Panc1 (cell line): ENCODE measurements around the gene GFAP. TPM values are rescaled to one million over a fixed set of nuclear protein-coding genes. Genes with fewer than 3 reads are reported as not detected.

ENCODE experiments used
- ATAC-seq: fragments of 200-7000 bp; cut with Tn5 transposase; 2 replicates; pipeline ENCODE4 v1.9.1; 2020; ENCODE audit warnings: mild to moderate bottlenecking, moderate library complexity
- BruUV-seq: library from RNA; stranded (reverse); fragments of 400-500 nt; replicated peaks from 2 replicates; lab custom pipeline; 2021; lab: Mats Ljungman, UMichigan
- CTCF ChIA-PET: fragments of 300-600 bp; sonication (Branson Sonifier 250); formaldehyde crosslinking; loops from one replicate; lab custom pipeline; 2022; ENCODE audit warnings: antibody characterized with exemption; lab: Charles Lee
- POLR2A ChIA-PET: fragments of 300-600 bp; sonication (Branson Sonifier 250); formaldehyde crosslinking; loops from one replicate; lab custom pipeline; 2022; ENCODE audit warnings: antibody characterized with exemption; lab: Charles Lee
- DNase-seq: peaks from one replicate; pipeline ENCODE4 v3.0.0-alpha.2; 2010; ENCODE audit warnings: low read depth, low spot score
- H3K27ac ChIP-seq: 2 replicates; pipeline ENCODE4 v1.5.1; 2011; ENCODE audit warnings: mild to moderate bottlenecking, low read length, inconsistent platforms
- H3K27me3 ChIP-seq: fragments of 200-500 bp; sonication (Bioruptor generic); 2 replicates; pipeline ENCODE4 v1.6.0; 2014; ENCODE audit warnings: low read length, inconsistent platforms; ENCODE audit not compliant: control insufficient read depth, insufficient read depth
- H3K36me3 ChIP-seq: fragments of 200-500 bp; sonication (Bioruptor generic); 2 replicates; pipeline ENCODE4 v1.5.1; 2014; ENCODE audit warnings: inconsistent platforms, mild to moderate bottlenecking, low read length, moderate library complexity; ENCODE audit not compliant: control insufficient read depth, insufficient read depth
- H3K4me1 ChIP-seq: 2 replicates; pipeline ENCODE4 v1.5.1; 2011; ENCODE audit warnings: inconsistent platforms, mild to moderate bottlenecking, low read length, moderate library complexity; ENCODE audit not compliant: control insufficient read depth, insufficient read depth
- H3K4me3 ChIP-seq, 2 experiments: 2 replicates each; pipeline ENCODE4 v1.5.1; 2011 to 2012; ENCODE audit warnings: low read depth in 2 of 2, low read length in 2 of 2, mild to moderate bottlenecking in 2 of 2, inconsistent platforms in 1 of 2, moderate library complexity in 1 of 2
- H3K9me3 ChIP-seq: fragments of 200-500 bp; sonication (Bioruptor generic); 2 replicates; pipeline ENCODE4 v1.5.1; 2014; ENCODE audit warnings: low read depth, mild to moderate bottlenecking, inconsistent platforms, low read length, moderate library complexity; ENCODE audit not compliant: control insufficient read depth, insufficient read depth
- CTCF ChIP-seq: fragments of 450-650 bp; IDR thresholded peaks from 2 replicates; pipeline ENCODE4 v1.5.1; 2017; ENCODE audit warnings: mild to moderate bottlenecking
- POLR2AphosphoS5 ChIP-seq: IDR thresholded peaks from 2 replicates; pipeline ENCODE4 v1.6.1; 2012; ENCODE audit warnings: mild to moderate bottlenecking, low read depth, low read length, moderate library complexity
- REST ChIP-seq, 2 experiments: IDR thresholded peaks; 2 replicates each; pipeline ENCODE4 v1.6.1; 2011 to 2012; ENCODE audit warnings: low read depth in 2 of 2, control low read depth in 1 of 2, low read length in 1 of 2, mild to moderate bottlenecking in 1 of 2, moderate library complexity in 1 of 2; ENCODE audit not compliant: insufficient read depth in 1 of 2
- SIN3A ChIP-seq: IDR thresholded peaks from 2 replicates; pipeline ENCODE4 v1.6.1; 2012; ENCODE audit warnings: low read depth, mild to moderate bottlenecking, low read length, moderate library complexity, borderline replicate concordance; ENCODE audit not compliant: insufficient read depth
- TCF7L2 ChIP-seq: IDR thresholded peaks from 2 replicates; pipeline ENCODE4 v1.6.1; 2011; ENCODE audit warnings: mild to moderate bottlenecking, low read depth, low read length, inconsistent platforms
- in situ Hi-C: cut with HindIII; loops from 2 replicates; pipeline ENCODE4 v1.10.0; 2016; ENCODE audit warnings: low sequenced_read_pairs, low pct_unique_long_range_greater_than_20kb
- intact Hi-C: fragments of 100-400 bp; cut with micrococcal nuclease; formaldehyde crosslinking; loops from one replicate; pipeline ENCODE4 v1.10.0; 2022; ENCODE audit not compliant: unreplicated experiment
- total RNA-seq: library from RNA; stranded (reverse); gene quantifications from one replicate; pipeline ENCODE4 v1.2.1, GENCODE V29; 2021; ENCODE audit not compliant: unreplicated experiment

The GFAP gene
- total RNA-seq, 1 experiment from 2014 or later, result not detected

GRCh38 chr17:44921122-44921882 lies 6.0 kb upstream of the GFAP start:
- Histone ChIP-seq H3K4me3 (no peak overlapping the region), H3K4me1 (no peaks in the 10 kb centered on the region), H3K27me3 (no peaks in the 10 kb centered on the region), H3K27ac (no peak overlapping the region), H3K9me3 (no peaks in the 10 kb centered on the region), H3K36me3 (no peaks in the 10 kb centered on the region)
- intact Hi-C loops, result no loop called here
- BruUV-seq, result no TSS peak
- ATAC-seq, result no peak
- POLR2A ChIA-PET, result no interaction called here
- TF ChIP-seq REST (IDR thresholded peaks at IDR 0.05; ENCODE audit: insufficient read depth in 1 of 2, low read depth in 2 of 2, low read length in 1 of 2) (no peak), CTCF (no peak), TCF7L2 (no peak), SIN3A (no peak), POLR2AphosphoS5 (no peak)
- in situ Hi-C loops, result no loop called here
- no peak for DNase-seq
- CTCF ChIA-PET, result interaction anchor here (0.7 to 2.4 kb wide), 3 partner anchors 40 to 100 kb away, joined by 4 to 15 read pairs (median 6); no protein-coding TSS in a partner anchor

- Histone ChIP-seq H3K4me1 (no peaks in the 10 kb centered on the region), H3K9me3 (no peaks in the 10 kb centered on the region), H3K27ac (no peak overlapping the region), H3K27me3 (no peaks in the 10 kb centered on the region), H3K4me3 (no peak overlapping the region), H3K36me3 (no peaks in the 10 kb centered on the region)
- intact Hi-C loops, result loop anchor here (1.0 kb wide), 1 partner anchor 102 kb away; no protein-coding TSS in a partner anchor
- POLR2A ChIA-PET, result interaction anchor here (0.5 kb wide), 1 partner anchor 331 kb away, joined by 5 read pairs; no protein-coding TSS in a partner anchor
- TF ChIP-seq SIN3A (no peak), REST (IDR thresholded peaks at IDR 0.05; ENCODE audit: insufficient read depth in 1 of 2, low read depth in 2 of 2, low read length in 1 of 2) (no peak), TCF7L2 (no peak), POLR2AphosphoS5 (no peak), CTCF (no peak)
- no TSS peak for BruUV-seq
- in situ Hi-C loops, result no loop called here
- CTCF ChIA-PET, result interaction anchor here (0.6 to 2.4 kb wide), 4 partner anchors 36 to 101 kb away, joined by 3 to 15 read pairs (median 6); no protein-coding TSS in a partner anchor
- DNase-seq (no peak), ATAC-seq (no peak)
Measured at GRCh38 chr17:44920565-44920940, 5.3 kb upstream of the GFAP start.
